Thymus (tissue), 11 donors: ENCODE measurements around the gene PARP8. TPM values are rescaled to one million over a fixed set of nuclear protein-coding genes. Genes with fewer than 3 reads are reported as not detected.
A peak's percentile ranks its signal among the peaks of the same experiment; 100 is the strongest.
"Not testable (repeated sequence)": the region's sequence is repeated elsewhere in the genome, so short reads cannot be mapped to it uniquely, and the experiment has no call there.

Experiments
- DNase-seq, 9 donors: peaks; one replicate each; pipeline ENCODE4 v3.0.0-alpha.2; 2013; ENCODE audit warnings: low spot score in 9 of 9, low read depth in 6 of 9, missing footprints in 1 of 9
- H3K27ac ChIP-seq, 2 donors: one replicate each; pipeline ENCODE4 v1.5.1; 2013; ENCODE audit warnings: control low read depth in 1 of 2, low read depth in 1 of 2, low read length in 1 of 2, mild to moderate bottlenecking in 1 of 2, moderate library complexity in 1 of 2
- H3K27me3 ChIP-seq, 2 donors: one replicate each; pipeline ENCODE4 v1.5.1; 2013; ENCODE audit warnings: low read length in 1 of 2; ENCODE audit not compliant: control insufficient read depth in 2 of 2, insufficient read depth in 1 of 2
- H3K36me3 ChIP-seq, 2 donors: one replicate each; pipeline ENCODE4 v1.5.1; 2013; ENCODE audit warnings: low read length in 1 of 2, mild to moderate bottlenecking in 1 of 2, moderate library complexity in 1 of 2; ENCODE audit not compliant: control insufficient read depth in 2 of 2, insufficient read depth in 2 of 2
- H3K4me1 ChIP-seq, 2 donors: one replicate each; pipeline ENCODE4 v1.5.1; 2013; ENCODE audit warnings: low read length in 2 of 2; ENCODE audit not compliant: control insufficient read depth in 2 of 2, insufficient read depth in 2 of 2
- H3K4me3 ChIP-seq, 2 donors: one replicate each; pipeline ENCODE4 v1.5.1; 2013; ENCODE audit warnings: low read length in 2 of 2, control low read depth in 1 of 2, mild to moderate bottlenecking in 1 of 2
- H3K9me3 ChIP-seq, 2 donors: one replicate each; pipeline ENCODE4 v1.5.1; 2013; ENCODE audit warnings: low read length in 1 of 2, mild to moderate bottlenecking in 1 of 2; ENCODE audit not compliant: control insufficient read depth in 2 of 2, insufficient read depth in 1 of 2
- WGBS: extraction: QIAGEN DNeasy Blood & Tissue Kit; methylation state at CpG from one replicate; pipeline ENCODE4 v1.1.7; 2013; 5-methylcytosine and 5-hydroxymethylcytosine counted together
- polyA plus RNA-seq: library from polyadenylated mRNA; stranded (reverse); fragments of 200-250 nt; gene quantifications from one replicate; pipeline ENCODE4 v1.2.3, GENCODE V29; 2013
- total RNA-seq: library from RNA; stranded (reverse); fragments of 120-200 nt; gene quantifications from one replicate; pipeline ENCODE4 v1.2.4, GENCODE V29; 2013
- donor health status: healthy.

The PARP8 gene
- total and polyA plus RNA-seq, 2 donors, result 18.7 to 29.0 TPM

GRCh38 chr5:50655810-50656205, 10.6 kb upstream of the PARP8 start:
- no peak for DNase-seq
- Histone ChIP-seq H3K4me3 (no peak overlapping the region), H3K9me3 (no peaks in the 10 kb centered on the region), H3K27ac (no peak overlapping the region), H3K36me3 (no peaks in the 10 kb centered on the region), H3K27me3 (no peaks in the 10 kb centered on the region), H3K4me1 (no peaks in the 10 kb centered on the region)
- 96% methylated on average over 2 of the region's 2 CpGs for WGBS

- DNase-seq, result no peak
- WGBS, result 92% methylated on average over 5 of the region's 5 CpGs
- no peaks in the 10 kb centered on the region for H3K27me3 ChIP-seq
- H3K4me1 ChIP-seq, result no peaks in the 10 kb centered on the region
- no peak overlapping the region for H3K4me3 ChIP-seq
- no peaks in the 10 kb centered on the region for H3K36me3 ChIP-seq
- no peak overlapping the region for H3K27ac ChIP-seq
- peaks cover 0 to 4% of the 10 kb centered on the region in 2 donors for H3K9me3 ChIP-seq
These were observed 9.4 kb upstream of the PARP8 start for GRCh38 chr5:50657044-50657443.

- Histone ChIP-seq H3K36me3 (no peaks in the 10 kb centered on the region), H3K27ac (no peak overlapping the region), H3K4me3 (no peak overlapping the region), H3K4me1 (no peaks in the 10 kb centered on the region), H3K27me3 (no peaks in the 10 kb centered on the region), H3K9me3 (peaks cover 0 to 4% of the 10 kb centered on the region in 2 donors)
- no peak for DNase-seq
- WGBS, result 78% methylated on average over 1 of the region's 1 CpG
These were observed 8.2 kb upstream of the PARP8 start for GRCh38 chr5:50658246-50658645.

- DNase-seq, result no peak
- Histone ChIP-seq H3K9me3 (peaks cover 0 to 4% of the 10 kb centered on the region in 2 donors), H3K27me3 (no peaks in the 10 kb centered on the region), H3K36me3 (no peaks in the 10 kb centered on the region), H3K4me3 (no peak overlapping the region), H3K4me1 (peaks cover 0 to 3% of the 10 kb centered on the region in 2 donors), H3K27ac (no peak overlapping the region)
- 72% methylated on average over 4 of the region's 4 CpGs for WGBS
These were observed 2.8 kb upstream of the PARP8 start for GRCh38 chr5:50663636-50664035.

GRCh38 chr5:50665091-50665490, 1.3 kb upstream of the PARP8 start:
- H3K9me3 ChIP-seq, result peaks cover 0 to 4% of the 10 kb centered on the region in 2 donors
- no peaks in the 10 kb centered on the region for H3K27me3 ChIP-seq
- no peaks in the 10 kb centered on the region for H3K36me3 ChIP-seq
- no peak overlapping the region for H3K4me3 ChIP-seq
- no peak overlapping the region for H3K27ac ChIP-seq
- H3K4me1 ChIP-seq, result peaks cover 0 to 3% of the 10 kb centered on the region in 2 donors
- DNase-seq, result no peak

- H3K4me1 ChIP-seq, result not testable (repeated sequence)
- peak overlapping the region; percentile 82 to 89 for H3K27ac ChIP-seq
- 22% methylated on average over 8 of the region's 8 CpGs for WGBS
These were observed 655 bp upstream of the PARP8 start for GRCh38 chr5:50665761-50666202.

GRCh38 chr5:50667023-50667652, 701 bp downstream of the PARP8 start:
- under 1% methylated on average over 46 of the region's 46 CpGs for WGBS
- Histone ChIP-seq H3K4me1 (peaks cover 0 to 3% of the 10 kb centered on the region in 2 donors), H3K27me3 (no peaks in the 10 kb centered on the region), H3K36me3 (no peaks in the 10 kb centered on the region), H3K27ac (peak overlapping the region; percentile 97 to 99), H3K4me3 (peak overlapping the region; percentile 57 to 80), H3K9me3 (no peaks in the 10 kb centered on the region)
- peak in 7 of 9 donors; percentile 50 to 82 (median 61) for DNase-seq

More at GRCh38 chr5:50665761-50666202, 655 bp upstream of the PARP8 start:
- not testable (repeated sequence) for H3K9me3 ChIP-seq, H3K36me3 ChIP-seq, H3K27me3 ChIP-seq
- DNase-seq, result peak in 3 of 9 donors; percentile 16 to 64 (median 33)
- peak overlapping the region; percentile 48 to 57 for H3K4me3 ChIP-seq

GRCh38 chr5:50667653-50668595, 1.5 kb downstream of the PARP8 start:
- DNase-seq, result peak; percentile 54 to 89 (median 74)
- H3K4me1 ChIP-seq, result peaks cover 0 to 3% of the 10 kb centered on the region in 2 donors
- no peaks in the 10 kb centered on the region for H3K9me3 ChIP-seq
- peak overlapping the region; percentile 97 to 99 for H3K27ac ChIP-seq
- H3K36me3 ChIP-seq, result no peaks in the 10 kb centered on the region
- under 1% methylated on average over 46 of the region's 46 CpGs for WGBS
- peak overlapping the region; percentile 57 to 80 for H3K4me3 ChIP-seq
- no peaks in the 10 kb centered on the region for H3K27me3 ChIP-seq

GRCh38 chr5:50668636-50669035, 2.2 kb downstream of the PARP8 start:
- 4% methylated on average over 1 of the region's 1 CpG for WGBS
- H3K36me3 ChIP-seq, H3K27me3 ChIP-seq, H3K4me1 ChIP-seq, H3K9me3 ChIP-seq: not testable (repeated sequence)
- Histone ChIP-seq H3K4me3 (peak overlapping the region; percentile 57 to 80), H3K27ac (peak overlapping the region; percentile 31 to 97)
- peak in 1 of 9 donors; percentile 43 for DNase-seq
